HG02798 (cell line): Measurements from ENCODE around the gene SYTL3.
"Not testable (repeated sequence)": the region's sequence is repeated elsewhere in the genome, so short reads cannot be mapped to it uniquely, and the experiment has no call there.

ENCODE experiments used
- ATAC-seq: cut with Tn5 transposase; IDR thresholded peaks from one replicate; pipeline ENCODE4 v1.9.1; 2021; ENCODE audit warnings: mild to moderate bottlenecking; ENCODE audit not compliant: unreplicated experiment, poor library complexity

SYTL3 gene, protein sequence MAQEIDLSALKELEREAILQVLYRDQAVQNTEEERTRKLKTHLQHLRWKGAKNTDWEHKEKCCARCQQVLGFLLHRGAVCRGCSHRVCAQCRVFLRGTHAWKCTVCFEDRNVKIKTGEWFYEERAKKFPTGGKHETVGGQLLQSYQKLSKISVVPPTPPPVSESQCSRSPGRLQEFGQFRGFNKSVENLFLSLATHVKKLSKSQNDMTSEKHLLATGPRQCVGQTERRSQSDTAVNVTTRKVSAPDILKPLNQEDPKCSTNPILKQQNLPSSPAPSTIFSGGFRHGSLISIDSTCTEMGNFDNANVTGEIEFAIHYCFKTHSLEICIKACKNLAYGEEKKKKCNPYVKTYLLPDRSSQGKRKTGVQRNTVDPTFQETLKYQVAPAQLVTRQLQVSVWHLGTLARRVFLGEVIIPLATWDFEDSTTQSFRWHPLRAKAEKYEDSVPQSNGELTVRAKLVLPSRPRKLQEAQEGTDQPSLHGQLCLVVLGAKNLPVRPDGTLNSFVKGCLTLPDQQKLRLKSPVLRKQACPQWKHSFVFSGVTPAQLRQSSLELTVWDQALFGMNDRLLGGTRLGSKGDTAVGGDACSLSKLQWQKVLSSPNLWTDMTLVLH

DNA sequence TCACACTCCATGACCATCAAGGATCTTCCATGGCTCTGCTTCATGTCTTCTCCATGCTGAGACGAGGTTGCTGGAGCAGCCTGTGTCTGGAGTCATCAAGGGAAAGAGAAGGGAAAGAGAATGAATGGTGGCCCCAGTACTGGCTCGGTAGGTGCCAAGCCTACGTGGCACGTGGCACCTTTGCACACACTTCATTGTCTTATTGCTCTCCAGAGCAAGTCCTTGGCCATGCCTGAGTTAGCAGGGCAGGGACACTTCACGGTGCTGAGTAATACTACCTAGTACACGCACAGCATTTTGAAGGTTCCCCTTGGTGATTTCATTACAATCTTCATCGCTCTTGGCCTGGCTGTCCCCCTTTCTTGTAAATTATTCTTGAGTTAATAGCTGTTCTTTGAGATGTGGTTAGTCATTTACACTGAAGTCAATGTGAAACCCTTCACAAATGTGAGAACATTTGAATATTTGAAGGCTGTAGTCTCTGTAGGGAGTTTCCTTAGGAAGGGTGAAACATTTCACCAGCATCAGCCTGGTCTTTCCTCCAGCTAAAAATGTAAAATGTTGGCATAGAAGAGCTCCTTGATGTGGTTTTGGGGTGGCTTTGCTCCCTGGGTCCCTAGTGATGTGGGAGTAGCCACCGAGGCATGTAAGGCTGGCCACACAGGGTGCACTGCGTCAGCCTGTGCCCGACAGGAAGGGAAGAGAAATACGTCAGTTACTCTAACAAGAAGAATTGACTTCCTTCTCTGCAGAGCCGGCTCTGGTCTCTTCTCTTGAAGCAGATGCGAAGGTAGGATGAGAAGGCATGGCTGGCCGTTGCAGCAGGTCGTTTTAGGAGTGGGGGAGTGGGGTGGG is at the start of gene SYTL3:
Gene SYTL3, plus strand, starts transcription at position 766 of the 855 bp plus-strand sequence. CDS start 13,215 bp downstream, outside the sequence.
- peak; percentile 57 for ATAC-seq

DNA sequence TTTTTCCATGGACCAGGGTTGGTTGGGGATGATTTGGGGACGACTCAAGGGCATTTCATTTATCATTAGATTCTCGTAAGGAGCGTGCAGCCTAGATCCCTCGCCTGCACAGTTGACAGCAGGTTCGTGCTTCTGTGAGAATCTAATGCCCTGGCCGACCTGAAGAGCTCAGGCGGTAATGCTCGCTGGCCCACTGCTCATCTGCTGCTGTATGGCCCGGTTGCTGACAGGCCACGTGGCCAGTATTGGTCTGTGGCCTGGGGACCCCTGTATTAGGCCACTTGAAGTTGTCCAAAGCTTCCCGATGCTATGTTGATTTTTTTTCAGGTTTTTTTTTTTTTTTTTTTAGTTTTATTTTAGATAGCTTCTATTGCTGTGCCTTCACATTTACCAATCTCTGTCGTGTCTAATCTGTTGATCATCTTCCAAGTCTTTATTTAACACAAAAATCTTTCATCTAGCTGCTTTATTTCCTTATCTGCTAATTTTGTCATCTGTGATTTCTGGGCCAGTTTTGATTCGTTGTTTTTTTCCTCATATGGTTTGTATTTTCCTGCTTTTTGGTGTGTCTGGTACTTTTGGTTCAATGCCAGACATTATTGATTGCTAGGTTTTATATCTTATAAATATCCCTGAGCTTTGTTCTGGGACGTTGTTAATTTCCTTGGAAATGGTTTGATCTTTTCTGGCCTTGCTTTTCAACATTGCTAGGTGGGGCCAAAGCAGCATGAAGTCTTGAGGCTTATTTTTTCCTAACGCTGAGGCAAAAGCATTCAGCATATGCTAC is 46.4 kb upstream of the SYTL3 start:
- ATAC-seq = no peak

DNA sequence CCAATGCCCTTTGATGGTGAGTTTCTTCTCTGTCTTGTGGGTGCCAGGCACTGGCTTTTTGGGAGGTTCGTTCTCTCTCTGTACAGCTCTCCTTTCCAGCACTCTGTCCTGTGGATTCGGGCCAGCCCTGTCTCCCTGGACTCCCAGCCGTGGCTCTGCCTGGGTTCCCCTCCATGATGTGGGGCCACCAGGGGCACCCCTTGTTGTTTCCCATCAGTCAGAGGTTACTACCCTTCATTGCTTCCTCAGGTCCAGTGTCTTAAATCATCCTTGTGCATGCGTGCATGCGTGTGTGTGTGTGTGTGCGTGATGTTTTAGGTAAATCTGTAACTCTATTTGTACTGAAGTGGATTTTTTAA is 45.8 kb upstream of the SYTL3 start:
- no peak for ATAC-seq

DNA sequence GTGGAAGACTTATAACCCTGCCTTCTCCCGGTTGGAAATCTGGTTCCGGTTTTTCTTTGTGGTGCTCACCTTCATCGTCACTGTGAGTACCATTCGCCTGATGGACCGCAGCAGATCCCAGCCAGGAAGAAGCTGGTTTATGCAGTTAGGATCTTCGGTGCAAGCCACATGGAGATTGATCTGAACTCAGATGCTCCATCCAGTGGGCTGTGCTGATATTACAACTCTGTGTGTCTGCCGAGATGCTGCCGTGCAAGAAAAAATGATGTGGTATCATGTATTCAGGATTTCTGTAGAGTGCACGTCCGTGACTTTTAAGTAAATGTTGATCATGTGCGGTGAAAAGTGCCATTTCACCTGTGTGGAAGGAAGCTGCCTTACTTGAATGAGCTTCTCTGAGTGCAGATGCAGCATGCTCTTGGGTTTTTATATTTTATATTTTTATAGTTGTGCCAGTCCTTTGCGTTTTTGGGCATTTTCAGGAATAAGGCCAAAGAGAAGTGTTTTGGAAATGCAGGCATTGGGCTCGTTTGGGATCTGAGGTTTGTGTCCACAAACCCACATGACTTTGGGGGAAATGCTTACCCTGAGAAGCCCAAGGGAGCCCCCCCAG is 44.5 kb upstream of the SYTL3 start:
- ATAC-seq = no peak

DNA sequence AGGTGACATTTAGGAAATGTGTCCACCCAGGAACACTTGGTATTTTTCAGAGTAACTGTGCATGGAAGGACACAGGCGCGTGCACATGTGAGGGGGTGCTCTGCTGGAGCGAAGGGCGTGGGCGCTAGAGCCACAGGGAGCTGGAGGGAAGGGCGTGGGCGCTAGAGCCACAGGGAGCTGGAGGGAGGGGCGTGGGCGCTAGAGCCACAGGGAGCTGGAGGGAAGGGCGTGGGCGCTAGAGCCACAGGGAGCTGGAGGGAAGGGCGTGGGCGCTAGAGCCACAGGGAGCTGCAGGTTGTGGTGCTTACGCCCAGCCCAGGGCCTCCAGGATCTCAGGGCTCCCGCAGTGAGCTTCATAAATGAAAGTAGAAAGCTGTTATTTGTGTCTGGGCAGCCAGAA is 43.8 kb upstream of the SYTL3 start:
- not testable (repeated sequence) for ATAC-seq

DNA sequence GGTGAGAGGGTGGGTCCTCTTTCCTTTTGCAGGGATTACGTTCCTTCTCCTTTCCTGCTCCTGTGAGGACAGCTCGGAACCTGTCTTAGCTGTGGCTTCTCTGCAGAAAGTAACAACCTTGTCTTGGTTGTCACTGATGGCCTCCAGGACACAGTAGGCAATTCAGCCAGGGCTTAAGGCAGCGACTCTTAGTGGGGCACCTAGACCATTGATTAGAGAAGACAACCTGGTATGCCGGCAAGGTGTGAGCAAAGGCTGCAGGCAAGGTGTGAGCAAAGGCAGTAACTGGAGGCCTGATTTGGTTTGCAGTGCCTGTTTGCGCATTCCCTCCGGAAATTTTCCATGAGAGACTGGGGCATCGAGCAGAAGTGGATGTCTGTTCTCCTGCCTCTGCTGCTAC is 42.9 kb upstream of the SYTL3 start:
- ATAC-seq = no peak

DNA sequence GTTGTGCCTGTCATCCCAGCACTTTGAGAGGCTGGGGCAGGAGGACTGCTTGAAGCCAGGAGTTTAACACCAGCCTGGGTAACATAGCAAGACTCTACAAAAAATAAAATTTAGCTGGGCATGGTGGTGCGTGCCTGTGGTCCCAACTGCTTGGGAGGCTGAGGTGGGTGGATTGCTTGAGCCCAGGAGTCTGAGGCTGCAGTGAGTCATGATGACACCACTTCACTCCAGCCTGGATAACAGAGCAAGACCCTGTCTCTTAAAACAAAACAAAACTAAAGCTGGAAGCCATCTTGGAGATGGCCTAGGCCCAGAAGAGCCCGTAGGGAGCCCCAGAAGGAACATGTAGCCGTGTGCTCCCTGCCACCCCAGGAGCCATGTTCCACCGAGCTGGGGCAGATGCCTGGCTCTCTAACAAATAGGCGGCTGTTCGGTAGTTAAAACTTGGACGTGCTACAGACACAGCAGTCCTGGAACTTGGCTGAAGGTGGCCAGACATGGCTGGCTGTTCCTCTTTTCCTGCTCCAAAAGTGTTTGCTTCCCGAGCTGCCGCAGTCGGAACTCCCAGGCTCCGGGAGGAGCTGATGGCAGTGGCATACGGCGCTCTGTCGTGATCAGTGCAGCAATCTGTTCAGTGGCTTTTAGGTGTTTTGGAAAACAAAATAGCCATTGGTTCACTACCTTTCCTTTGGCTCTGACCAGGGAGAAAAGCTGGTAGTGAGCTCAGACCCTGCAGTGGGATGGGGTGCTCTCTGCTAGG is 42.3 kb upstream of the SYTL3 start:
- no peak for ATAC-seq

DNA sequence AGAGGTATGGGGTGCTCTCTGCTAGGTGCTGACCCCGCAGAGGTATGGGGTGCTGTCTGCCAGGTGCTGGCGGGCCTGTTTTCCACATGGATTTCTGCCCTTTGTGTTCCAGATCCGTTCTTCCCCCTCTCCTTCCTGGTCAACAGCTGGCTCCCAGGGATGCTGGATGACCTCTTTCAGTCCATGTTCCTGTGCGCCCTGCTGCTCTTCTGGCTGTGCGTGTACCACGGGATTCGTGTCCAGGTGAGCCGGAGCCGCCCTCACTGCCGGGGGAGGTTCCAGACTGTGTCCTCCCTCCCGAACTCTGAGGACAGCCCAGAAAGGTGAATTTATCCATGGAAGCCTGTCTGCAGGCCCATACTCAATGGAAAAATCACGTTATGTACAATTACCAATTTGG is 41.6 kb upstream of the SYTL3 start:
- no peak for ATAC-seq

DNA sequence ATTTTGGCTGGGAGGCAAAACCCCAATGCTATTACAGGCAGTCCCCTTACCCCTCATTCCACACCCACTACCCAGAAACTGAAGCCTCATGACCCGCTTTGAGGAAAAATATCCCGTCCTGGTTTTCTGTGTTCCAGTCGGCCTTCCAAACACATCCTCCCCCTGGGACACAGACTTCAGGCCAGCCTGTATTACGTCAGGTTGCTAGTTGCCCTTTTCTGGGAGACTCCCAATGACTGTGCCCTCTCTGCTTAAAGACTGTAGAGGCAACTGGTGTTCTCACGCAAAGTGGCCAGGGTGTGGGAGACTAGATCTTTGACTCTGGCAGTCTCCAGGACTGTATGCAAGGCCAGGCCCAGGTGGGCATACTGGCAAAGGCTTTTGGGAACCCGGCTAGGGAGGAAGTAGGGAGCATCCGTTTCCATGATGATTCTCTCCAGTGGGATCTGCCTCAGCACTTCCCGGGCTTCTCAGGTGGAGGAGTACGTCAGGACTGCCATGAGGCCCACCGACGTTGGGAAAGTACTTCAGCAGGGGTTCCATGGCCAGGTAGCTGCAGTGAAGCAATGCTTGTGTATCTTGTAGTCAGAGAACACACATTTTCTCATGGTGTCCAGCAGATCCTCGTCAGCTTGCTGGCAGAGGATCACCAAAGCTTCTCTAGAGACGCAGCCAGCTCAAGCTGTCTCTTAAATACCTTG is 40.2 kb upstream of the SYTL3 start:
- ATAC-seq = no peak

DNA sequence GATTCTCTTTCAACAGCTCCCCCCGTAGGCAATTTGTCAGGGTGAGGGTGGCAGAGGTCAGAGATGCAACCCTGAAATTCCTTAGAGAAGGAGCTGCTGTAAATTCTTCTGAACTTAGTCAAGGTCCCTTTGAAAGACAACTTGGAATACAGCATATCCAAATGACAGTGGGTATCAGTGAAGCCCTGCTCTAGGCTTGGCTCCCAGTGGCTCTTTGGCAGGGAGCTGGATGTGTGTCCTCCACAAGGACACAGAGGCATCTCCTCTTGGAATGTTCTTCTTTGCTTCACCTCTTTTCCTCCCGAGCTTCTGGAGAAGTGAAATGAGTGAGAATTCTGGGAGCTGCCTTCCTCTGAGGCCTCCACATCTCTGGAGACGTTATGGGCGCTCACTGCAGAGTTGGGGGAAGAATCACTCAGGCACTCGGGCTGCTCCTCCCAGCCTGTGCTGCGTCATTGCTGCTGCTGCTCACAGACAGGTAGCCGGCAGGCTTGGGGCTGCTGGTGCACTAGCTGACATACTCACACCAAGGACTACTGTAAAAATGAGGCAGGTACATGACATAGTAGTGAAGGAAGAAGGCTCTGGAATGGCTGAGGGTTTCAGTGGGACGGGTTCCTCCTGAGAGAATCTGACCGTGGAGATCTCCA is 39.4 kb upstream of the SYTL3 start:
- ATAC-seq = no peak

DNA sequence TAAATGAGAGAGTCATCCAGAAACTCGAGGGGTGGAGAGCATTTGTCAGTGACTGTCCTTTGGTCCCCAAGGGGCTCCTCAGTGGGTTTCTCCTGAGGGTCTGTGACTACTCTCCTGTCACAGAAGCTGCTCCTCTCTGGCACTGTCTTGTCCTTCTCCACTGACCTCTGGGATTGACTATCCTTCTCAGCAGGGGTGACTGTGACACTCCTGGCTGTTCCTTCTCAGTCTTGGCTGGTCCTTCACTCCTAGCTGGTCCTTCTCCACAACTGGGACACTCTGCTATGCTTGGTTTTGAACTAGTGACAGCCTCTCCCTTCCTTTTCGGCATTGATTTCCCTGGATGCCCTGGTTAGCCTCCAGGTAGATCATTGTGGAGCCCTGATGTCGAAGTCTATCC is 38.8 kb upstream of the SYTL3 start:
- no peak for ATAC-seq

DNA sequence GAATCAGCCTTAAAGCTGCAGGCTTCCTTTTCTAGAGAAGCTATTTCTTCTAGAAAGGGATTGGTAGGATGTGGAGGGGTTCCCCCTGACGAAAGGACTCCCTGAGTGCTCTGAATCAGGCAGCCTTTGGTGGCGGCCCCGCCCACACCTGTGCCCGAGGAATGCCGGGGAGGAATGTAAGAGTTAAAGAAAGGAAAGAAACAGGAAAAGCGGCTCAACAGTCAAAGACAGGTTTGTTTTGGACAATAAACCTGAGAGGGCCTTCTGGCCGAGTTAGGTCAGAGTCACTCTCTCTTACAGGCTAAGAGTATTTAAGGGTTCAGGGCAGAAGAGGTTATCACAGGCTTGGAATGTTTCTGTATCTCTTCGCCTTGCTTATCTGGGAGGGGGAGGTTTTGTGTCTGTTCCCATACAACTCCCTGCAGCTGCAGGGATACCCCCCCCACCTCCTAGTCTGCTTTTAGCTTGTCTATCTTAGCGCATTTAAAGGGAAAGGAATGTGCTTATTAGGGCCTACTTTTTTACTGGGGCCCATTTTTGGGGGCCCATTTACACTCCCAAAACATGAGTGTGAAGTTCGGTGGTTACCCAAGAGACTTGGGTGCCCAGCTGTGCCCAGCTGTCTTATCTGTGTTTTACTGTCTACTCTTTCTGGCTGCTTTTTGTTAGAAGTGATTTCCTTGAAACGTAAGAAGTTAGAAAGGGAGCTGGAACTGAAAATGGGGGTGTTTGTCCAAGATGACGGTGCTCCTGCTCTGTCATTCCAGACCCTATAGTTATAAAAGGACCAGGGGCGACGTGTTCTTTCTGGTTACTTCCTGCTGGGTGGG is 38.1 kb upstream of the SYTL3 start:
- ATAC-seq = no peak

DNA sequence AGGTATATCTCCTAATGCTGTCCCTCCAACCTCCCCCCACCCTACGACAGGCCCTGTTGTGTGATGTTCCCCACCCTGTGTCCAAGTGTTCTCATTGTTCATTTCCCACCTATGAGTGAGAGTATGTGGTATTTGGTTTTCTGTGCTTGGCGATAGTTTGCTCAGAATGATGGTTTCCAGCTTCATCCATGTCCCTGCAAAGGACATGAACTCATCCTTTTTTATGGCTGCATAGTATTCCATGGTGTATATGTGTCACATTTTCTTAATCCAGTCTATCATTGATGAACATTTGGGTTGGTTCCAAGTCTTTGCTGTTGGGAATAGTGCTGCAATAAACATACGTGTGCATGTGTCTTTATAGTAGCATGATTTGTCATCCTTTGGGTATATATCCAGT is 35.2 kb upstream of the SYTL3 start:
- not testable (repeated sequence) for ATAC-seq

DNA sequence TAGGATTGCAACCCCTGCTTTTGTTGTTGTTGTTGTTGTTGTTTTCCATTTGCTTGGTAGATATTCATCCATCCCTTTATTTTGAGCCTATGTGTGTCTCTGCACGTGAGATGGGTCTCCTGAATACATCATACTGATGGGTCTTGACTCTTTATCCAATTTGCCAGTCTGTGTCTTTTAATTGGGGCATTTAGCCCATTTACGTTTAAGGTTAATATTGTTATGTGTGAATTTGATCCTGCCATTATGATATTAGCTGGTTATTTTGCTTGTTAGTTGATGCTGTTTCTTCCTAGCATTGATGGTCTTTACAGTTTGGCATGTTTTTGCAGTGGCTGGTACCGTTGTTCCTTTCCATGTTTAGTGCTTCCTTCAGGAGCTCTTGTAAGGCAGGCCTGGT is 31.6 kb upstream of the SYTL3 start:
- ATAC-seq = not testable (repeated sequence)

DNA sequence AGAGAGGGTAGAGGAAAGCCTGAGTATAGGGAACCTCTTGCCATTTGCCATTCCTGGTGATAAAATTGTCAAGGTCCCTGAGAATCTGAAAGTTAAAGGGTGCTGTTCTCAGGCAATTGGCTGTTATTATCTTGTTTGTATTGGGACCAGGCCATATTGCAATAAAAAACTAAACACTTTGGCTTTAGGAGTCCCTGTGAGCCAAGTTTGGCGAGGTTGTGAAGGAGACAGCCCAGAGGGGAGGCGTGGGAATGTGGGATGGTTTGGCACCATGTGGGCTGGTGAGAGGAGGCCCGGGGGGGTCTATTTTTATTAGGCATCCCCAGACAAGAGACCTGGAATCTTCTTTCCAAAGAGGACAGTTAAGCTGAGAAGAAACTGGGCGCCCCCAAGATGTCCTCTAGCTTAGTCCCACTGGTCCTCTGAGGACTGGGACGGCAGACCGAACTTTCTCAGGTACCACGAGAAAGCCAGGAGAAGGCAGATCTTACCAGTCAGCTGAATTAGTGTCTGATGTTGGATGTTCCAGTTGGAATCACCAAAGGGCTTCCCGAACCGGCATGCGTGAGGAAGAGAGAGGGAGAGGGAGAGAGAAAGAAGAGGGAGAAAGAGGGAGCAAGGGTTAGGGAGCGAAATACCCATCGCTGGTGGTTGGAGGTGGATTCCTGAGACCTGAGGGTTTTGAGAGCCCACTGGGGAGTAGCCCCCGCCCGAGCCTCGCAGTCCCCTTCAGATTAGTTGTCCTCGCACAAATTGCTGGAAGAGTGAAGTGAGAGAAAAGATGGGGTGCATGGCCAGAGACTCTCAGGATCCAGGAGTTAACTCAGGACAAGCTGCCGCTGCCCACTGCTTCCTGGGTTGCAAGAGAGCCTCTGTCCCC is 29.7 kb upstream of the SYTL3 start:
- no peak for ATAC-seq

DNA sequence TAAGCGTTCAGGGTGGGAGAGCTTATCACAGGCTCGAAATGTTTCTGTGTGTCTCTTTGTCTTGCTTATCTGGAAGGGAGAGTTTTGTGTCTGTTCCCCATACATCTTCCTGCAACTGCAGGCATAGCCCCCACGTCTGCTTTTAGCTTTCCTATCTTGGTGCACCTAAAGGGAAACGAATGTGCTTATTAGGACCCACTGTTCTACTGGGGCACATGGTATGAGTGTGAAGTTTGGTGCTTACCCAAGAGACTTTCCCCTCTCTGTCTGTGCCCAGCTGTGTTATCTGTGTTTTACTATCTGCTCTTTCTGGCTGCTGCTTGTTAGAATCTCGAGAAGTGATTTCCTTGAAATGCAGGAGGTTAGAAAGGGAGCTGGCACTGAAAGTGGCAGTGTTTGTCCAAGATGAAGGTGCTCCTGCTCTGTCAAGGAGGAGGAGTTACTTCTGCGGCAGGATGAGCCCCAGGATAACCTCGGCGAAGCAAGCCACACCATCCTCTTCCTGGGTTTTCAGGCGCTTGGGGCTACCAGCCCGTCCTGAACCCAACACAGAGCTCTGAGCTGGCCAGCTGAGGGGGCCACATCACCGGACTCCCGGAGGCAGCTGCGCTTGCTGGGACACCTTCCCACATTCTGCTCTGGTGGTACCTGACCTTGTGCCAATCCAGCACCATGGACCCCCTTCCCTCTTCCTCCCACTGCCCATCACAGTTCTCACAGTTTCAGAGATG is 28.7 kb upstream of the SYTL3 start:
- no peak for ATAC-seq
